Right kidney (tissue), 1 donor: ENCODE results near the gene EZH2.
A peak's percentile ranks its signal among the peaks of the same experiment; 100 is the strongest.

Experiments
- DNase-seq: peaks from one replicate; pipeline ENCODE4 v3.0.0-alpha.2; 2016

EZH2 gene

GRCh38 chr7:148804343-148805235 is 79.5 kb downstream of the EZH2 start:
- DNase-seq = no peak

- DNase-seq = no peak
Measured at GRCh38 chr7:148803094-148803493, 81.0 kb downstream of the EZH2 start.

GRCh38 chr7:148802101-148802493 is 82.0 kb downstream of the EZH2 start:
- no peak for DNase-seq

GRCh38 chr7:148800677-148801076 is 83.4 kb downstream of the EZH2 start:
- DNase-seq = no peak

- DNase-seq = no peak
Measured at GRCh38 chr7:148799893-148800555, 84.1 kb downstream of the EZH2 start.

GRCh38 chr7:148796841-148797240 is 87.2 kb downstream of the EZH2 start:
- no peak for DNase-seq

- no peak for DNase-seq
Measured at GRCh38 chr7:148794476-148794875, 89.6 kb downstream of the EZH2 start.

- no peak for DNase-seq
Measured at GRCh38 chr7:148793590-148793989, 90.5 kb downstream of the EZH2 start.

- DNase-seq = no peak
Measured at GRCh38 chr7:148791546-148791945, 92.5 kb downstream of the EZH2 start.

GRCh38 chr7:148790850-148791249 is 93.2 kb downstream of the EZH2 start:
- no peak for DNase-seq

- DNase-seq = no peak
Measured at GRCh38 chr7:148790131-148790726, 93.9 kb downstream of the EZH2 start.

- DNase-seq = no peak
Measured at GRCh38 chr7:148789220-148789619, 94.9 kb downstream of the EZH2 start.

GRCh38 chr7:148787571-148788295 is 96.4 kb downstream of the EZH2 start:
- no peak for DNase-seq

GRCh38 chr7:148783801-148784527 is 100.1 kb downstream of the EZH2 start:
- DNase-seq = no peak

- peak; percentile 18 for DNase-seq
Measured at GRCh38 chr7:148782757-148783456, 101.2 kb downstream of the EZH2 start.

GRCh38 chr7:148774471-148774870 is 109.6 kb downstream of the EZH2 start:
- DNase-seq = no peak

- DNase-seq = no peak
Measured at GRCh38 chr7:148773334-148773733, 110.8 kb downstream of the EZH2 start.

GRCh38 chr7:148772297-148773089 is 111.6 kb downstream of the EZH2 start:
- no peak for DNase-seq

GRCh38 chr7:148770004-148770403 is 114.1 kb downstream of the EZH2 start:
- no peak for DNase-seq

- DNase-seq = no peak
Measured at GRCh38 chr7:148763622-148764021, 120.5 kb downstream of the EZH2 start.
